Testis (tissue), 2 donors: Measurements from ENCODE around the gene DNAJB8.

Experiments
- CTCF ChIP-seq, 3 experiments: fragments of 450-650 bp in 2 of 3; fragments of 200-600 bp in 1 of 3; sonication (generic) in 1 of 3; IDR thresholded peaks; one replicate each; pipeline ENCODE4 v1.5.1; 2016 to 2019; ENCODE audit warnings: antibody characterized with exemption in 3 of 3, mild to moderate bottlenecking in 2 of 3, moderate library complexity in 1 of 3
- POLR2A ChIP-seq: fragments of 450-650 bp; IDR thresholded peaks from one replicate; pipeline ENCODE4 v1.6.1; 2017; ENCODE audit warnings: antibody characterized with exemption, mild to moderate bottlenecking, moderate library complexity

- TF ChIP-seq CTCF (IDR thresholded peaks at IDR 0.05) = no peak
- no peak for TF ChIP-seq POLR2A
Measured at GRCh38 chr3:128478576-128479506, 12.2 kb upstream of the DNAJB8 start.
